Activated CD4-positive, alpha-beta T cell treated with anti-CD3 and anti-CD28 coated beads for 24 hours (primary cell): Measurements from ENCODE around the gene SPINDOC.
"Not testable (repeated sequence)": the region's sequence is repeated elsewhere in the genome, so short reads cannot be mapped to it uniquely, and the experiment has no call there.

Experiments
- DNase-seq, 2 donors: peaks; one replicate each; pipeline ENCODE4 v3.0.0-alpha.2; 2020; ENCODE audit warnings: low read depth in 2 of 2

The SPINDOC gene

GRCh38 chr11:63855975-63856374 is 42.7 kb downstream of the SPINDOC start:
- DNase-seq: no peak

GRCh38 chr11:63858628-63859550 is 45.6 kb downstream of the SPINDOC start:
- DNase-seq: no peak

- no peak for DNase-seq
Observed at GRCh38 chr11:63862923-63863322, 49.7 kb downstream of the SPINDOC start.

DNA sequence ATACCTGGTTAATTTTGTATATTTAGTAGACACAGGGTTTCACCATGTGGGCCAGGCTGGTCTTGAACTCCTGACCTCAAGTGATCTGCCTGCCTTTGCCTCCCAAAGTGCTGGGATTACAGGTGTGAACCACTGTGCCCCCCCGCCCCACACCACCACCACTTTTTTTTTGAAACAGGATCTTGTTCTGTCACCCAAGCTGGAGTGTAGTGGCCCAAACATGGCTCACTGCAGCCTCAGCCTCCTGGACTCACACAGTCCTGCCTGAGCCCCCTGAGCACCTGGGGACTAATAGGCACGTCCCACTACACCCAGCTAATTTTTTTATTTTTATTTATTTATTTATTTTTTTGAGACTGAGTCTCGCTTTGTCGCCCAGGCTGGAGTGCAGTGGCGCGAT is 50.4 kb downstream of the SPINDOC start:
- DNase-seq: not testable (repeated sequence)

DNA sequence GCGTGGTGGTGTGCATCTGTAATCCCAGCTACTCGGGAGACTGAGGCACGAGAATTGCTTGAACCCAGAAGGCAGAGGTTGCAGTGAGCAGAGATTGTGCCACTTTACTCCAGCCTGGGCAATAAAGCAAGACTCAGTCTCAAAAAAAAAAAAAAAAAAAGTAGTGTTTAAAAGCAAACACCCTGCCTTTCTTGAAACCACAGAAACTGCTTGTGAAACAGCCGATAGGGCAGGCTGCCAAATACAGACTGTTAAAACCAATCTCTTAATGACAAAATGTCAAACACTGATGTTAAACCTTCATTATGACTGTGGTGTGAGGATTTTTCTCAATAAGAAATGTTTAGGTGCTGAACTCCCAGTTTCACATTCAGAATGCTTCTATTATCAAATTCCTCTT is 53.0 kb downstream of the SPINDOC start:
- DNase-seq: peak; percentile 66 to 67

DNA sequence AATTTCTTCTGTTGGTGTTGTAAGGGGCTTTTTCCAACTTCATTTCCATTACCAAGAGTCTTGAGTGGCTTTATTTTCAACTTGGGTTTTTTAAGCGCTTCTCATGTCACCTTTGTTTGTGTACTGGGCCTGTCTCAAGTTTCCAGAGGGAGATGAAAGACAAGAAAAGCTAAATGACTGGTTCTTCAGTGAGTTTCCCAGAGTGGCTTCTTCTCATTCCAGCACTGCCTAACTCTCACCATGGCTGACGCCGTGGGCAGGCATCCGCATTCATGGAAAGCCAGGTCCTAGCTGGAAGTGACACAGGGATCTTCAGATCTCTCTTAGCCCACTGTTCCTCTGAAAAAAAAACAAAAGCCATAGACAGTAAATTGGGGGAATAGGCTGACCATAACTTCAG is 54.3 kb downstream of the SPINDOC start:
- DNase-seq: no peak

DNA sequence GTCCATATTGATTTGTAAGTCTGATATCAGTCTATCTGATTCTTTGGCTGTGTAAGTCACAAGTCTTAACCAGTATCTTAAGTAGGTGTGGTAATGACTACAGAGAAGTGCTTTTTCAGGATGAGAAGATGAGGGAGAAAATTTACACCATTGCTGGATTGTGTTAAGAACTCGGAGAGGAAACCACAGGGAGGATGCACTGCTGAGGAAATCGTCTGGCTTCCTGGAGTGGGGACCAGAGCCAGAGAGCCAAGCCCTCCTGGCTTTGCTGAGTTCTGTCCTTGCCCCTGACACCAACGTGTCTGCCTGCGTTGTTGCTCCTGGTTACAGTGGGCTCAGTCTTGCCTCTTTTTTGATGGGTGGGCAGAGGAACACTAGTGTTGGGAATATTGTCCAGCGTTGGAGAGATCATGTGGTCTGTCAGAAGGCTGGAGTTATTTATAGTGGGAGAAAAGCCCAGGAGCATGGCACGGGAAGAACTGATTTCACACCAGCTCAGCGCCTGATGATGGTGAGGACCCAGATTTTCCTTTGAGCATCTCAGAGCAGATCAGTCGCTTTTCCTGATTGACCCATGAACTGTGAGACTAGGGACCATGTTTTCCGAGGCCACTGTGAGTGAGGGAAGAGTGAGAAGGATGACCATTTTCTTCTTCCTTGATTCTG is 55.3 kb downstream of the SPINDOC start:
- DNase-seq: no peak

GRCh38 chr11:63869171-63869591 is 55.9 kb downstream of the SPINDOC start:
- DNase-seq: no peak

DNA sequence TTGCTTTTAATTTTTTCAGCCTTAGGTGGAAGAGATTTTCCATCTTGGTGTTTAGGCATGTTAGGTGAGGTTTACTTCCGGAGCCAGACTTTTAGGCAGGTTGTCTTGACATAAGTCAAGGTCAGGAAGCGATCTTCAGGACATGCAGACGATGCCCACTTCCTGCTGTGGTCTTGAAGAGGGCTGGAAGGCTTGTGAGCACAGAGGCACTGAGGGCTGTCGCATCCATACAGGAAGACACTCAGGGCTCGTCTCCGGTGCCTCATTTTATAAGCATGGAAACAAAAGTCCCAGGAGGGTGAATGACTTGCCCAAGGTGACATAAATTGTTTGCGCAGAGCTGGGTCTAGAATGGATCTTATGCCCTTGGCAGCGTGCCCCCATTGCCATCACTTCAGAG is 56.4 kb downstream of the SPINDOC start:
- no peak for DNase-seq

DNA sequence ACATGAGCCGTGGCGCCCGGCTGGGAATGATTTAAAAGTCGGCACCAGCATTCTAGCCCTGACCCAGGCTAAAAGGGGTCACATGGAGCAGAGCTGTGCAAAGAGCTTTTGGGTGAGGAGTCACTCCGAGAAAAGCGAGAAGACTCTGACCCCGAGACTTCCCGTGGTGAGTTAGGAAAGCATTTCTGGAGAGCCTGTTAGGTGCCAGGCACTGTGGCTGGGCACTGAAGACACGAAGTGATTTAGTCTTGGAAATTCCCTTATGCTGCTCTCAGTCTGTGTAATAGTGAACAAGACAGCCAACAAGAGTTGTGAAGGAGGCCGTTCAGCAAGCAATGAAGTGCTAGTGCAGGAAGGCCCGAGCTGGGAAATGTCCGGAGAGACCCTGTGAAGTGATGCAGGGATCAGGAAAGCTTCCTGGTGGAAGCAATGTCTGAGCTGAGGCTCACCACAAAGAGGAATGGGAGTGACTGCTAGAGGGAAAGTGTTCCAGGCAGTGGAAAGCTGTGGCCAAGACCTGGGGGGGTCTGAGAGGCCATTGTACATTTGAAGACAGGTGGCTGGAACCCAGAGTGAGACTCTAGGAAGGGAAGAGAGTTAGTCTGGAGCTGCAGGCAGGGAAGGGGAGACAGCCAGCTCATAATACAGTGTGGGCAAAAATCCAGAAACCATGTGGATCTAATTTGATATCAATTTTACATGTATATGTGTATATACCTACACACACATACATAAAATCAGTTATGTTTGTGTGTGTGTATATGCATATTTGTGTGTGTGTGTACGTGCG is 57.3 kb downstream of the SPINDOC start:
- DNase-seq: no peak

DNA sequence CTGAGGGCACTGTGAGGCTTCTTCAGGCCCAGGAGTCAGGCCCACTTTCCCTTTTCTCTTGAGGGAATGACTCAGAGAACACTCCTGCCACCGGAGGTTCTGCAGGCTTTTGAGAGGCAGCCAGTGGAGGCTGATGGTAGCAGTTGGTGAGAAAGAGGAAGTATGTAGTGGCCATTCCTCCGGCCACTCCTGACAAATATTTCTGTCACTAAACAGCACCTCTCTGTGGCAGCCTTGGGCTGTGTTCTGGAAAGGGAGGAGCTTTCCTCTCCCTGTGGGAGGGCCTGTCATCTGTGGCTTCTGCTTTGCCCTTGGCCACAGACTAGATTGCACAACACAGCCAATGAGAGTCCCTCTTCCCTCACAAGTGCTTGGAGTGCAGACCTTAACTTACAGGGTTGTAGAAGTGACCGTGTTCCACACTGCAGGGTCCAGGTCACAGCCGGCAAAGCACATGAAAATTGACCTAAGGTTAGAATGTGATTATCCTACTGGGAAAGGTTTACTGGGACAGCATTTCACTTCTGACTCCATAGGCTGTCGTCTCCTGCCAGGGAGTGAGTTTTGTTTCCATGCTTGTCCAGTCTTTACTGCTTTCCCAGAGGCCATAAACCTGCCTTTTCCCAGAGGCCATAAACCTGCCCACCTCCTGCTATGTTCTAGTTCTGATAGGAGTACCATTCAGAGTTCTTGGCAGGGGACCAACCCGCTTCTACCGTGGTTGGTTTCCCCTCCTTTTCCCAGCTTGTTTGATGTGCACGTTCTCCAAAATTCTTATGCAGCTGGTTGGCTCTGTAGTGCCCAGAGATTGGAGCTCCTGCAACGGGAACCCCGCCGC is 58.9 kb downstream of the SPINDOC start:
- DNase-seq: peak in 1 of 2 donors; percentile 11

DNA sequence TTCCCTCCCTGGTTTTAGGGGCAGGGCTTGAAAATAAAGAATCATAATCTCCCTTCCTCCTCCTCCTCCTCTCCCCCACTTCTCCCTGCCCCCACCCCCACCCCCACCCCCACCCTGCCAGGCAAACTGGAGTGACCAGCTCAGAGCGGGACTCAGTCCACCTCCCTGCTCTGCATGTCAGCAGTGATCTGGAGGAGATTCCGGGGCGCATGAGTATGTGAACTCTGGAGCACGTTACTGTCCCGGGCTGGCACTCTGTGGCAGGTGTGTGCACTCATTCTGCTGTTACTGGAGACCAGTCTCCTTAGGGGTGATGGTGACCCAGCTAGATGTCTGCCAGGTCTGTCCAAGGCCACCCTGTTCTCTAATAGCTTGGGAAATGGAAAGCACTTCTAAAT is 59.5 kb downstream of the SPINDOC start:
- DNase-seq: no peak

DNA sequence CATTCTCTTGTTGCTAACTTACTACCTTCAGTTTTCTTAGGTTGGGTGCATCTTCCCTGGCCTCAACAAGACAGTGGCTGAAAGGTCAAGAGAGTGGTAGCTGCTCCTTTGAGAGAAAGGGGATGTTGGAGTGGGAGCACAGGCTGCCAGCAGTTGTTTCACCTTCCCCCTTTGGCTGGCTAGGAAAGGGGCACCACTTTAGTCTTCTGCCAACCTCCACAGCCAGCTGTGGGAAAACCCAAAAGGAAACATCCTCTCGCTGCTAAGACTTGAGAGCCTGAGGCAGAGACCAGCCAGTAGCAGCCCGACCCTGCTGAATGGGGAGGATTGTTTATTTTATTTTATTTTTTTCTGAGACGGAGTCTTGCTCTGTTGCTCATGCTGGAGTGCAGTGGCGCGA is 60.1 kb downstream of the SPINDOC start:
- no peak for DNase-seq

DNA sequence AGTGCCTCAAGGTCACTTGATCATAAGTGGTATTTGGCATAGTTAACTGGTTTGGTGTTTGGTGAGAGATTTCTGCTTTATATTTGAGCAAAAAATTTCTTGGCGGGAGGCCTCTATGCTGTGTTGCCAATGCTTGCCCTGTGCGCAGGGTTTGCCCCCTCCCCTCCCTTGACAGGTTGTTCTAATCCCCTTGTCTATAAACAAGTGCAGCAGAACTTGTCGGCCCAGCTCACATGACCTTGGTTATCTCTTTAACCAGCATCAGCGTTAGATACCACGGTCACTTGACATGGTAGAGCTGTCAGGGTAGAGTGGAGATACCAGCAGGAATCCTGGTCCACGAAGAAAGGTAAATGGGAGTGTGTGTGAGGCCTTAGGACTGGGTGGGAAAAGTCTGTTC is 61.3 kb downstream of the SPINDOC start:
- DNase-seq: no peak

DNA sequence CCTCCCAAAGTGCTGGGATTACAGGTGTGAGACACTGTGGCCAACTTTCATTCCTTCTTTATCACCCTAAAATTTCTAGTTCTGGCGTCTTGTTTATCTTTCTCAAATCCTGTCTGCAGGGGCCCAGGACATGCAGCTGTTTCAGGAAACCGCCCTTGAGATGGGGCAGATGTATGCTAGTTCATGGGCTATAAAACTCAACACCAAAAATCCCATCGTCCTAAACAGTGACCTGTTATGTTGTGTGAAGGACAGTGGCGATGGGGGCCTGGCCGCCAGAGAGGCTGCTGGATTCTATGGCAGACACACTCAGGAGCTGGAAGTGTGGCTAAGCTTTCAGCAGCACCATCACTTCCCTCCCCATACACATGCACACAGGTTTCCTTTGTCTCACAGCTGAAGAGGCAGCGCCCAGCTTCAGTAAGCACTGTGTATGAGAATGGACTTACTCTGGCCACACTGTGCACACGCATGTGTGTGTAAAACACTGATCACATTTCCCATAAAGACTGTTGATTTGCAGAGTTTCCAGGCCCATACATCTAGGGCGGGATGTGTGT is 62.3 kb downstream of the SPINDOC start:
- no peak for DNase-seq

DNA sequence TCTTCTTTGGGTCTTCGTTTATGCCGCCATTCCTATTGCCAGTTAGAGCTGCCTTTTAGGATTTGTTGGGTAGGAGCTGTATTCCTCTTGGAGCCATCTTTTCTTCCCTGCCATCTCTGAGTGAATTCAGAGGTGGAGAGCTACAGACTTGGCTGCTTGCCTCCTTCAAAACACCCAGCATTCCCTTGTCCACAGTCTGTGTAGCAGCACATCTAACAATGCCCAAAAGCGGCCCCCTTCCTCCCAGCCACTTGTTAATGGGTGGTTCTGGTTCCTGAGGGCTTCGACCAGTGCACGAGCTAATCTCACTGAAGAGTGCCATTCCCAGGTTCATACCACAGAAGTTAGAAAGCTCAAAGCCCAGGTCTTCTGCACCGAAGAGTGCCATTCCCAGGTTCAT is 63.4 kb downstream of the SPINDOC start:
- no peak for DNase-seq
